A549 (cell line): ENCODE results near the gene FAR2.

Experiments used
- EP300 ChIP-seq, 2 experiments: fragments of >200 bp; sonication (Bioruptor Twin); formaldehyde crosslinking; IDR thresholded peaks; 2 replicates in 1 of 2; 3 replicates in 1 of 2; pipeline ENCODE4 v1.6.1; 2016 to 2017
- JUNB ChIP-seq: fragments of >200 bp; sonication (Bioruptor Twin); formaldehyde crosslinking; IDR thresholded peaks from 2 replicates; pipeline ENCODE4 v1.6.1; 2016
- MYC ChIP-seq: IDR thresholded peaks from 2 replicates; pipeline ENCODE4 v1.6.1; 2012; ENCODE audit warnings: mild to moderate bottlenecking, inconsistent platforms, low read length, improper control_type of control experiment, borderline replicate concordance
- RAD21 ChIP-seq, 2 experiments: fragments of >200 bp in 1 of 2; sonication (Bioruptor Twin) in 1 of 2; formaldehyde crosslinking in 1 of 2; IDR thresholded peaks in 1 of 2; conservative IDR thresholded peaks in 1 of 2; 2 replicates in 1 of 2; 3 replicates in 1 of 2; pipeline ENCODE4 v1.6.1; 2012 to 2018; ENCODE audit warnings: inconsistent platforms in 1 of 2
- RNF2 ChIP-seq: fragments of 200-600 bp; sonication (generic); IDR thresholded peaks from 2 replicates; pipeline ENCODE4 v1.6.1; 2016; ENCODE audit warnings: low read depth, mild to moderate bottlenecking, antibody characterized with exemption, moderate library complexity, borderline replicate concordance
- SMC3 ChIP-seq: fragments of >200 bp; sonication (Bioruptor Twin); formaldehyde crosslinking; IDR thresholded peaks from 3 replicates; pipeline ENCODE4 v1.6.1; 2018; ENCODE audit warnings: inconsistent platforms
- TF ChIP-seq, protein P1 (sequence below): fragments of >200 bp; sonication (Bioruptor Twin); formaldehyde crosslinking; IDR thresholded peaks from 3 replicates; pipeline ENCODE4 v1.5.1; 2016
- TF ChIP-seq, protein P2 (sequence below): IDR thresholded peaks from 2 replicates; pipeline ENCODE4 v1.6.1; 2012

GRCh38 chr12:29343022-29343799, 194.1 kb downstream of the FAR2 start:
- TF ChIP-seq, protein P1, sequence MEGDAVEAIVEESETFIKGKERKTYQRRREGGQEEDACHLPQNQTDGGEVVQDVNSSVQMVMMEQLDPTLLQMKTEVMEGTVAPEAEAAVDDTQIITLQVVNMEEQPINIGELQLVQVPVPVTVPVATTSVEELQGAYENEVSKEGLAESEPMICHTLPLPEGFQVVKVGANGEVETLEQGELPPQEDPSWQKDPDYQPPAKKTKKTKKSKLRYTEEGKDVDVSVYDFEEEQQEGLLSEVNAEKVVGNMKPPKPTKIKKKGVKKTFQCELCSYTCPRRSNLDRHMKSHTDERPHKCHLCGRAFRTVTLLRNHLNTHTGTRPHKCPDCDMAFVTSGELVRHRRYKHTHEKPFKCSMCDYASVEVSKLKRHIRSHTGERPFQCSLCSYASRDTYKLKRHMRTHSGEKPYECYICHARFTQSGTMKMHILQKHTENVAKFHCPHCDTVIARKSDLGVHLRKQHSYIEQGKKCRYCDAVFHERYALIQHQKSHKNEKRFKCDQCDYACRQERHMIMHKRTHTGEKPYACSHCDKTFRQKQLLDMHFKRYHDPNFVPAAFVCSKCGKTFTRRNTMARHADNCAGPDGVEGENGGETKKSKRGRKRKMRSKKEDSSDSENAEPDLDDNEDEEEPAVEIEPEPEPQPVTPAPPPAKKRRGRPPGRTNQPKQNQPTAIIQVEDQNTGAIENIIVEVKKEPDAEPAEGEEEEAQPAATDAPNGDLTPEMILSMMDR, result no peak
- no peak for TF ChIP-seq RNF2
- TF ChIP-seq JUNB, result no peak
- TF ChIP-seq SMC3, result no peak
- TF ChIP-seq RAD21 (conservative IDR thresholded peaks at IDR 0.05 in 1 of 2, IDR thresholded peaks at IDR 0.05 in 1 of 2), result no peak
- no peak for TF ChIP-seq EP300 (IDR thresholded peaks at IDR 0.05)
- TF ChIP-seq, protein P2, sequence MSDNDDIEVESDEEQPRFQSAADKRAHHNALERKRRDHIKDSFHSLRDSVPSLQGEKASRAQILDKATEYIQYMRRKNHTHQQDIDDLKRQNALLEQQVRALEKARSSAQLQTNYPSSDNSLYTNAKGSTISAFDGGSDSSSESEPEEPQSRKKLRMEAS, result no peak
- TF ChIP-seq MYC, result no peak
